Tibial artery (tissue), 4 donors: ENCODE data around the gene GBE1.

Experiments
- DNase-seq, 2 donors: peaks; one replicate each; pipeline ENCODE4 v3.0.0-alpha.2; 2019
- H3K27ac ChIP-seq, 2 donors: fragments of 200-600 bp; sonication (generic) in 1 of 2; 1 replicate in 1 of 2; 2 replicates in 1 of 2; pipeline ENCODE4 v1.5.1; 2018 to 2019; ENCODE audit warnings: mild to moderate bottlenecking in 1 of 2
- H3K27me3 ChIP-seq, 2 donors: fragments of 200-600 bp; sonication (generic) in 1 of 2; one replicate each; pipeline versions ENCODE4 v1.5.1 to v1.6.0; 2016 to 2019
- H3K36me3 ChIP-seq, 3 donors: fragments of 200-600 bp; sonication (generic) in 2 of 3; one replicate each; pipeline ENCODE4 v1.5.1; 2016 to 2019; ENCODE audit warnings: mild to moderate bottlenecking in 2 of 3
- H3K4me1 ChIP-seq, 4 donors: fragments of 200-600 bp; sonication (generic) in 2 of 4; 1 replicate in 3 of 4; 2 replicates in 1 of 4; pipeline ENCODE4 v1.5.1; 2016 to 2019
- H3K4me3 ChIP-seq, 2 donors: fragments of 200-600 bp; sonication (generic) in 1 of 2; 1 replicate in 1 of 2; 2 replicates in 1 of 2; pipeline ENCODE4 v1.5.1; 2018 to 2019; ENCODE audit warnings: mild to moderate bottlenecking in 2 of 2
- H3K9me3 ChIP-seq, 3 donors: fragments of 200-600 bp; sonication (generic) in 1 of 3; one replicate each; pipeline ENCODE4 v1.5.1; 2016 to 2019
- CTCF ChIP-seq, 2 experiments: fragments of 200-600 bp in 1 of 2; fragments of 450-650 bp in 1 of 2; IDR thresholded peaks; one replicate each; pipeline ENCODE4 v1.5.1; 2017 to 2019; ENCODE audit warnings: antibody characterized with exemption in 2 of 2, mild to moderate bottlenecking in 1 of 2, moderate library complexity in 1 of 2
- intact Hi-C: fragments of 100-400 bp; cut with DNase I; formaldehyde crosslinking; loops from one replicate; pipeline ENCODE4 v1.15.0; 2023; ENCODE audit warnings: low total_unique reads

The GBE1 gene

DNA sequence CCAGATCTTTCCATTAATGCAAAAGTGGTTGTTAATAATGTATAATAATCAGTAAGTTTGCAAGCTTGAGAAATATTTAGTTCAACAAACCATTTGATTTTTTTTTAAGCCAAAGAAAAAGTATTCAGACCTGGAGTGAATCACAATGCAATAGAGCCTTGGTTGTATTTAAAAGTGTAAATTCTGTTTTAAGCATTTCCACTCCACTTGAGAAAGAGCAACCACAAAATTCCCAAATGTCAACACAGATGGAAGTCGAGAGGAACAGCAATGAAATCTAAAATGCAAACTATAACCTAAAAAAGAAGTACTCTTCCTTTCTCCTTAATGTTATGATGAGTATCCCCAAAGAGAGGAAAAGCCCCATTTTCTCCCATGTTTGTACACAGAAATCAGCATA, 20.2 kb downstream of the GBE1 start:
- Histone ChIP-seq H3K27ac (peak overlapping the region; percentile 78 to 87), H3K36me3 (no peaks in the 10 kb centered on the region), H3K27me3 (no peaks in the 10 kb centered on the region), H3K4me3 (no peak overlapping the region), H3K9me3 (no peaks in the 10 kb centered on the region), H3K4me1 (peaks cover 0 to 70% (median 23%) of the 10 kb centered on the region in 4 donors)
- no peak for DNase-seq
- intact Hi-C loops = no loop called here
- TF ChIP-seq CTCF (IDR thresholded peaks at IDR 0.05) = no peak

DNA sequence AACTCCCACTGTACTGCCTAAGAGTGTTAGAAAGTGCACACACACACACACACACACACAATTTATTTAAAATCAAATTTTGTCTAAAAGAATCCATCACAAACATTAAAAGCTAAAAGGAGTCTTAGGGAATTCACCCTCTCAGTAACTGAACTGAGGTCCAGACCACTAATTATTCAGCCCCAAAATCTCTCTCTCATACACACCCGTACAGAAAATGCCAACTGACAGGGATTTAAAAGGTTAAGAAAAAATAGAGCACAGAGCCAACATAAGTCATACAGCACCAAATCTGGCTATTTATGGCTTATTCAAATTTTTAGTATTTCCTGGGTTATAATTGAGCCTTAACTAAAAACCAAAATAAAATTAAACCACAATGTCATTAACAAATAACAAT, 20.7 kb downstream of the GBE1 start:
- intact Hi-C loops = no loop called here
- no peak for TF ChIP-seq CTCF (IDR thresholded peaks at IDR 0.05)
- peak overlapping the region; percentile 78 to 87 for H3K27ac ChIP-seq
- no peak overlapping the region for H3K4me3 ChIP-seq
- DNase-seq = no peak
- no peaks in the 10 kb centered on the region for H3K9me3 ChIP-seq
- peaks cover 0 to 69% (median 23%) of the 10 kb centered on the region in 4 donors for H3K4me1 ChIP-seq
- H3K27me3 ChIP-seq = no peaks in the 10 kb centered on the region
- no peaks in the 10 kb centered on the region for H3K36me3 ChIP-seq

DNA sequence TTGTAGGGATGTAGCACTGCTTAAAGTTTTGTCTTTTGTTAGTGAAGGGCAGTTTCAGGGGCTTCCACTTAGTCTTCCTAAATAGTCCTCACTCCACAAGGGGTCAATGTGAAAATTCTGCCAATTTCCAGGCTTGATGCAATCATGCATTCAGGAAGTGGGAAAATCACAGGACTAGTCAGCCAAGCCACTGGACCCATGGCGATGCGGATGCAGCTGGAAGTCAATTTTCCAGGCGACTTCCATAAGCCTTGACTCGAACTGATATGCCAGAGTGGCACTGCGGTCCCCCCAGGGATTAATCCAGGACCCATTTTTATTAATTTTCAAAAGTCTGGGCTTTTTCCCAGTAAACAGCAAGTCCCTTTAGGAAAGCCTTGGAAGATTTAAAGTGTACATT, 26.1 kb downstream of the GBE1 start:
- H3K27me3 ChIP-seq = no peaks in the 10 kb centered on the region
- no peak overlapping the region for H3K27ac ChIP-seq
- H3K9me3 ChIP-seq = no peaks in the 10 kb centered on the region
- intact Hi-C loops = no loop called here
- no peak overlapping the region for H3K4me3 ChIP-seq
- TF ChIP-seq CTCF (IDR thresholded peaks at IDR 0.05) = no peak
- no peaks in the 10 kb centered on the region for H3K36me3 ChIP-seq
- peaks cover 0 to 27% (median 2%) of the 10 kb centered on the region in 4 donors for H3K4me1 ChIP-seq
- DNase-seq = no peak

GRCh38 chr3:81734742-81735141, 26.7 kb downstream of the GBE1 start:
- Histone ChIP-seq H3K9me3 (no peaks in the 10 kb centered on the region), H3K4me1 (peaks cover 0 to 22% (median 2%) of the 10 kb centered on the region in 4 donors), H3K27me3 (no peaks in the 10 kb centered on the region), H3K4me3 (no peak overlapping the region), H3K36me3 (no peaks in the 10 kb centered on the region), H3K27ac (no peak overlapping the region)
- no peak for DNase-seq
- no peak for TF ChIP-seq CTCF (IDR thresholded peaks at IDR 0.05)
- intact Hi-C loops = no loop called here

- Histone ChIP-seq H3K4me3 (no peak overlapping the region), H3K9me3 (no peaks in the 10 kb centered on the region), H3K4me1 (peaks cover 0 to 33% (median 7%) of the 10 kb centered on the region in 4 donors), H3K27me3 (no peaks in the 10 kb centered on the region), H3K36me3 (no peaks in the 10 kb centered on the region), H3K27ac (no peak overlapping the region)
- no peak for TF ChIP-seq CTCF (IDR thresholded peaks at IDR 0.05)
- intact Hi-C loops = no loop called here
- no peak for DNase-seq
Observed at GRCh38 chr3:81732642-81733041, 28.8 kb downstream of the GBE1 start.
